Mesenchymal stem cell (in vitro differentiated cells and primary cell): ENCODE measurements around the gene GUCY1A1.

ENCODE experiments used
- DNase-seq: peaks from one replicate; pipeline ENCODE4 v3.0.0-alpha.2; 2013
- H2AFZ ChIP-seq: one replicate; pipeline ENCODE4 v1.6.1; 2013; ENCODE audit warnings: low read depth, mild to moderate bottlenecking, control low read depth, inconsistent platforms, low read length, moderate library complexity
- H2AK5ac ChIP-seq: 2 replicates; pipeline ENCODE4 v1.6.1; 2013; ENCODE audit warnings: low read length, moderate library complexity, mild to moderate bottlenecking, inconsistent platforms; ENCODE audit not compliant: severe bottlenecking
- H2BK120ac ChIP-seq: one replicate; pipeline ENCODE4 v1.6.1; 2013; ENCODE audit warnings: low read depth, mild to moderate bottlenecking, inconsistent platforms, low read length, moderate library complexity
- H2BK12ac ChIP-seq, 2 experiments: one replicate each; pipeline ENCODE4 v1.6.1; 2013; ENCODE audit warnings: inconsistent platforms in 2 of 2, low read length in 2 of 2, mild to moderate bottlenecking in 2 of 2, moderate library complexity in 2 of 2, control low read depth in 1 of 2
- H2BK15ac ChIP-seq: one replicate; pipeline ENCODE4 v1.6.1; 2013; ENCODE audit warnings: mild to moderate bottlenecking, low read depth, inconsistent platforms; ENCODE audit not compliant: poor library complexity, severe bottlenecking
- H2BK5ac ChIP-seq: 2 replicates; pipeline ENCODE4 v1.6.1; 2013; ENCODE audit warnings: low read depth, mild to moderate bottlenecking, low read length, control low read depth, inconsistent platforms; ENCODE audit not compliant: poor library complexity, severe bottlenecking
- H3K14ac ChIP-seq, 2 experiments: one replicate each; pipeline ENCODE4 v1.6.1; 2013; ENCODE audit warnings: inconsistent platforms in 2 of 2, low read length in 2 of 2, control low read depth in 1 of 2, mild to moderate bottlenecking in 1 of 2, moderate library complexity in 1 of 2
- H3K18ac ChIP-seq, 2 experiments: one replicate each; pipeline ENCODE4 v1.6.1; 2013; ENCODE audit warnings: inconsistent platforms in 2 of 2, low read length in 2 of 2, control low read depth in 1 of 2, low read depth in 1 of 2, mild to moderate bottlenecking in 1 of 2
- H3K23ac ChIP-seq, 2 experiments: one replicate each; pipeline ENCODE4 v1.6.1; 2013; ENCODE audit warnings: inconsistent platforms in 2 of 2, low read length in 2 of 2, mild to moderate bottlenecking in 2 of 2, moderate library complexity in 2 of 2, control low read depth in 1 of 2
- H3K27ac ChIP-seq: 2 replicates; pipeline ENCODE4 v1.5.1; 2013; ENCODE audit warnings: mild to moderate bottlenecking, moderate library complexity, low read length, control low read depth, inconsistent platforms; ENCODE audit not compliant: poor library complexity, severe bottlenecking
- H3K27me3 ChIP-seq, 2 experiments: 2 replicates each; pipeline versions ENCODE4 v1.6.1 to v1.7.0; 2013; ENCODE audit warnings: low read length in 2 of 2, mild to moderate bottlenecking in 2 of 2, moderate library complexity in 2 of 2, control low read depth in 1 of 2, inconsistent platforms in 1 of 2; ENCODE audit not compliant: control insufficient read depth in 1 of 2, insufficient read depth in 1 of 2
- H3K36me3 ChIP-seq, 2 experiments: 2 replicates each; pipeline versions ENCODE4 v1.6.1 to v1.7.0; 2013; ENCODE audit warnings: low read length in 2 of 2, control low read depth in 1 of 2, inconsistent platforms in 1 of 2, low read depth in 1 of 2, mild to moderate bottlenecking in 1 of 2; ENCODE audit not compliant: insufficient read depth in 2 of 2, control insufficient read depth in 1 of 2
- H3K4ac ChIP-seq, 2 experiments: one replicate each; pipeline ENCODE4 v1.6.1; 2013; ENCODE audit warnings: inconsistent platforms in 2 of 2, low read length in 2 of 2, mild to moderate bottlenecking in 2 of 2, moderate library complexity in 2 of 2, control low read depth in 1 of 2, low read depth in 1 of 2
- H3K4me1 ChIP-seq: 2 replicates; pipeline ENCODE4 v1.6.1; 2013; ENCODE audit warnings: low read depth, low read length, control low read depth; ENCODE audit not compliant: control insufficient read depth, insufficient read depth
- H3K4me2 ChIP-seq: 2 replicates; pipeline ENCODE4 v1.6.1; 2013; ENCODE audit warnings: low read length, mild to moderate bottlenecking, inconsistent platforms; ENCODE audit not compliant: poor library complexity, severe bottlenecking
- H3K4me3 ChIP-seq, 2 experiments: 2 replicates each; pipeline versions ENCODE4 v1.5.1 to v1.7.0; 2013; ENCODE audit warnings: low read length in 2 of 2, mild to moderate bottlenecking in 2 of 2, control low read depth in 1 of 2, low read depth in 1 of 2; ENCODE audit not compliant: insufficient read depth in 1 of 2
- H3K79me1 ChIP-seq: replicated peaks from 2 replicates; pipeline ENCODE4 v1.6.1; 2013; ENCODE audit warnings: mild to moderate bottlenecking, control low read depth, low read length, inconsistent platforms; ENCODE audit not compliant: poor library complexity, severe bottlenecking
- H3K9ac ChIP-seq: 2 replicates; pipeline ENCODE4 v1.7.0; 2013; ENCODE audit warnings: mild to moderate bottlenecking, low read length, moderate library complexity
- H3K9me3 ChIP-seq: 2 replicates; pipeline ENCODE4 v1.7.0; 2013; ENCODE audit warnings: mild to moderate bottlenecking, low read length; ENCODE audit not compliant: control insufficient read depth
- H4K8ac ChIP-seq: one replicate; pipeline ENCODE4 v1.6.1; 2013; ENCODE audit warnings: inconsistent platforms, mild to moderate bottlenecking, low read length, moderate library complexity
- H4K91ac ChIP-seq: one replicate; pipeline ENCODE4 v1.6.1; 2013; ENCODE audit warnings: mild to moderate bottlenecking, low read length, inconsistent platforms
- WGBS: methylation state at CpG from one replicate; pipeline ENCODE4 v1.1.7; 2013; ENCODE audit warnings: mixed read lengths; 5-methylcytosine and 5-hydroxymethylcytosine counted together

Gene GUCY1A1

GRCh38 chr4:155734065-155734464, 67.4 kb downstream of the GUCY1A1 start:
- no peaks in the 10 kb centered on the region for H3K79me1 ChIP-seq
- H2BK120ac ChIP-seq = no peak overlapping the region
- H3K27me3 ChIP-seq = no peaks in the 10 kb centered on the region
- no peak overlapping the region for H4K91ac ChIP-seq
- H2BK15ac ChIP-seq = no peak overlapping the region
- 96% methylated on average over 3 of the region's 3 CpGs for WGBS
- no peak overlapping the region for H3K4me2 ChIP-seq
- H3K27ac ChIP-seq = no peak overlapping the region
- peak; percentile 22 for DNase-seq
- no peak overlapping the region for H2AK5ac ChIP-seq
- H2BK12ac ChIP-seq = no peak overlapping the region
- H3K14ac ChIP-seq = no peak overlapping the region
- no peaks in the 10 kb centered on the region for H3K9me3 ChIP-seq
- H3K23ac ChIP-seq = no peak overlapping the region
- H4K8ac ChIP-seq = no peak overlapping the region
- no peaks in the 10 kb centered on the region for H3K4me1 ChIP-seq
- no peaks in the 10 kb centered on the region for H3K36me3 ChIP-seq
- H3K18ac ChIP-seq = no peak overlapping the region
- H3K9ac ChIP-seq = no peak overlapping the region
- no peak overlapping the region for H2AFZ ChIP-seq
- H2BK5ac ChIP-seq = no peak overlapping the region
- H3K4ac ChIP-seq = no peak overlapping the region
- no peak overlapping the region for H3K4me3 ChIP-seq

GRCh38 chr4:155734951-155735350, 68.3 kb downstream of the GUCY1A1 start:
- no peak for DNase-seq
- no peak overlapping the region for H2AFZ ChIP-seq
- WGBS = no CpG with 5 or more reads among the region's 1 CpG
- H3K4me1 ChIP-seq = no peaks in the 10 kb centered on the region
- no peak overlapping the region for H4K91ac ChIP-seq
- H3K36me3 ChIP-seq = no peaks in the 10 kb centered on the region
- no peak overlapping the region for H4K8ac ChIP-seq
- no peak overlapping the region for H2BK15ac ChIP-seq
- no peak overlapping the region for H2AK5ac ChIP-seq
- no peak overlapping the region for H2BK5ac ChIP-seq
- no peak overlapping the region for H3K14ac ChIP-seq
- H3K9ac ChIP-seq = no peak overlapping the region
- H3K27ac ChIP-seq = no peak overlapping the region
- H3K18ac ChIP-seq = no peak overlapping the region
- no peak overlapping the region for H2BK120ac ChIP-seq
- H3K4me3 ChIP-seq = no peak overlapping the region
- H3K4me2 ChIP-seq = no peak overlapping the region
- H3K79me1 ChIP-seq = no peaks in the 10 kb centered on the region
- H3K23ac ChIP-seq = no peak overlapping the region
- no peak overlapping the region for H2BK12ac ChIP-seq
- no peaks in the 10 kb centered on the region for H3K27me3 ChIP-seq
- H3K9me3 ChIP-seq = no peaks in the 10 kb centered on the region
- no peak overlapping the region for H3K4ac ChIP-seq

GRCh38 chr4:155735496-155735895, 68.8 kb downstream of the GUCY1A1 start:
- no peaks in the 10 kb centered on the region for H3K79me1 ChIP-seq
- H3K4ac ChIP-seq = no peak overlapping the region
- no peak for DNase-seq
- H3K36me3 ChIP-seq = no peaks in the 10 kb centered on the region
- H2BK120ac ChIP-seq = no peak overlapping the region
- no peaks in the 10 kb centered on the region for H3K27me3 ChIP-seq
- no peak overlapping the region for H2AK5ac ChIP-seq
- H3K14ac ChIP-seq = no peak overlapping the region
- H2BK5ac ChIP-seq = no peak overlapping the region
- no peak overlapping the region for H2BK15ac ChIP-seq
- H3K9me3 ChIP-seq = no peaks in the 10 kb centered on the region
- H2BK12ac ChIP-seq = no peak overlapping the region
- peak overlapping the region in 1 of 2 experiments; percentile 27 for H3K4me3 ChIP-seq
- H3K4me1 ChIP-seq = no peaks in the 10 kb centered on the region
- H3K27ac ChIP-seq = no peak overlapping the region
- H2AFZ ChIP-seq = no peak overlapping the region
- H4K91ac ChIP-seq = no peak overlapping the region
- no peak overlapping the region for H3K18ac ChIP-seq
- peak overlapping the region; percentile 27 for H3K9ac ChIP-seq
- no peak overlapping the region for H3K23ac ChIP-seq
- no peak overlapping the region for H4K8ac ChIP-seq
- H3K4me2 ChIP-seq = no peak overlapping the region

GRCh38 chr4:155738548-155738947, 71.9 kb downstream of the GUCY1A1 start:
- no peak overlapping the region for H2BK12ac ChIP-seq

More at GRCh38 chr4:155738548-155738947, 71.9 kb downstream of the GUCY1A1 start:
- Histone ChIP-seq H2AK5ac (no peak overlapping the region), H2BK5ac (no peak overlapping the region), H3K4me3 (no peak overlapping the region), H3K4me1 (no peaks in the 10 kb centered on the region), H3K9me3 (no peaks in the 10 kb centered on the region), H3K27me3 (no peaks in the 10 kb centered on the region), H3K4me2 (no peak overlapping the region), H3K36me3 (no peaks in the 10 kb centered on the region), H4K91ac (no peak overlapping the region), H3K4ac (no peak overlapping the region), H4K8ac (no peak overlapping the region), H3K27ac (no peak overlapping the region), H3K79me1 (no peaks in the 10 kb centered on the region), H3K23ac (no peak overlapping the region), H2BK120ac (no peak overlapping the region), H2AFZ (no peak overlapping the region), H2BK15ac (no peak overlapping the region), H3K14ac (no peak overlapping the region), H3K9ac (no peak overlapping the region), H3K18ac (no peak overlapping the region)
- DNase-seq = peak; percentile 40
- 82% methylated on average over 2 of the region's 2 CpGs for WGBS
